K562 (cell line): ENCODE measurements around the gene SELENOM. TPM values are rescaled to one million over a fixed set of nuclear protein-coding genes. Genes with fewer than 3 reads are reported as not detected.

Experiments
- CBX1 ChIP-seq: sonication (generic); IDR thresholded peaks from 2 replicates; pipeline ENCODE4 v1.6.1; 2016; ENCODE audit warnings: antibody characterized with exemption, low read depth, mild to moderate bottlenecking
- CCAR2 ChIP-seq: fragments of 200-400 bp; formaldehyde crosslinking; IDR thresholded peaks from 2 replicates; pipeline ENCODE4 v1.6.1; 2017; ENCODE audit warnings: mild to moderate bottlenecking, low read depth, low read length
- GTF2E2 ChIP-seq: fragments of 200-800 bp; sonication (Bioruptor generic); IDR thresholded peaks from 2 replicates; pipeline ENCODE4 v1.6.1; 2016; ENCODE audit warnings: missing genetic modification characterization, missing compliant biosample characterization
- HSF4 ChIP-seq: fragments of 250-450 bp; sonication (Bioruptor Pico); IDR thresholded peaks from 2 replicates; pipeline ENCODE4 v2.1.2; 2022; ENCODE audit warnings: mild to moderate bottlenecking, moderate library complexity, borderline replicate concordance
- IRF1 ChIP-seq: sonication (generic); formaldehyde crosslinking; IDR thresholded peaks from 2 replicates; pipeline ENCODE4 v1.8.0; 2022; ENCODE audit warnings: missing genetic modification reagents, mild to moderate bottlenecking, borderline replicate concordance
- IRF9 ChIP-seq: fragments of 450-650 bp; IDR thresholded peaks from 2 replicates; pipeline ENCODE4 v1.6.1; 2016; ENCODE audit warnings: missing biosample characterization, missing genetic modification characterization
- MXD1 ChIP-seq: fragments of 250-450 bp; sonication (Bioruptor Pico); IDR thresholded peaks from 2 replicates; pipeline ENCODE4 v1.8.0; 2021; ENCODE audit warnings: borderline replicate concordance, mild to moderate bottlenecking, moderate library complexity; ENCODE audit not compliant: poor library complexity, severe bottlenecking
- MXI1 ChIP-seq: IDR thresholded peaks from 2 replicates; pipeline ENCODE4 v1.6.1; 2011; ENCODE audit warnings: low read depth, mild to moderate bottlenecking, improper control_type of control experiment, low read length
- POLR2G ChIP-seq: fragments of 200-400 bp; formaldehyde crosslinking; IDR thresholded peaks from 2 replicates; pipeline ENCODE4 v1.6.1; 2017; ENCODE audit warnings: low read depth, mild to moderate bottlenecking, antibody characterized with exemption, low read length, moderate library complexity
- SAP30 ChIP-seq: fragments of 200-600 bp; sonication (generic); IDR thresholded peaks from 2 replicates; pipeline ENCODE4 v1.6.1; 2012; ENCODE audit warnings: borderline replicate concordance, low read depth, mild to moderate bottlenecking, moderate library complexity, low read length, control low read depth, inconsistent platforms; ENCODE audit not compliant: insufficient read depth, poor library complexity, severe bottlenecking
- SETDB1 ChIP-seq: IDR thresholded peaks from one replicate; pipeline ENCODE4 v1.6.1; 2012; ENCODE audit warnings: low read length, control low read depth, inconsistent platforms
- SP2 ChIP-seq: IDR thresholded peaks from 2 replicates; pipeline ENCODE4 v1.6.1; 2011; ENCODE audit warnings: mild to moderate bottlenecking, low read depth, low read length, moderate library complexity; ENCODE audit not compliant: poor library complexity, severe bottlenecking; ENCODE audit errors: extremely low read depth
- STAT5B ChIP-seq: fragments of 250-450 bp; sonication (Bioruptor Pico); IDR thresholded peaks from 2 replicates; pipeline ENCODE4 v1.8.0; 2021; ENCODE audit warnings: mild to moderate bottlenecking, inconsistent platforms
- TAF1 ChIP-seq: IDR thresholded peaks from 2 replicates; pipeline ENCODE4 v1.6.1; 2011; ENCODE audit warnings: mild to moderate bottlenecking, low read length, moderate library complexity; ENCODE audit not compliant: insufficient read depth, control insufficient read depth, severe bottlenecking; ENCODE audit errors: extremely low read depth
- TAF9B ChIP-seq: fragments of 450-650 bp; IDR thresholded peaks from 2 replicates; pipeline ENCODE4 v1.6.1; 2018; ENCODE audit warnings: mild to moderate bottlenecking; ENCODE audit not compliant: partially characterized antibody
- TSC22D4 ChIP-seq: fragments of 450-650 bp; IDR thresholded peaks from 2 replicates; pipeline ENCODE4 v1.6.1; 2016; ENCODE audit warnings: missing genetic modification characterization, missing biosample characterization, control low read depth
- ZBTB7A ChIP-seq: IDR thresholded peaks from 2 replicates; pipeline ENCODE4 v1.6.1; 2011; ENCODE audit warnings: low read depth, mild to moderate bottlenecking, low read length, moderate library complexity, borderline replicate concordance; ENCODE audit not compliant: control insufficient read depth
- ZFX ChIP-seq: sonication (generic); formaldehyde crosslinking; IDR thresholded peaks from 2 replicates; pipeline ENCODE4 v1.8.0; 2022; ENCODE audit warnings: mild to moderate bottlenecking, missing genetic modification reagents, moderate library complexity
- ZNF316 ChIP-seq: fragments of 450-650 bp; IDR thresholded peaks from 2 replicates; pipeline ENCODE4 v1.6.1; 2016
- ZNF586 ChIP-seq: fragments of 450-650 bp; formaldehyde crosslinking; conservative IDR thresholded peaks from 2 replicates; pipeline ENCODE4 v1.4.0; 2020; ENCODE audit warnings: mild to moderate bottlenecking, moderate library complexity
- polyA plus RNA-seq, 8 experiments: library from polyadenylated mRNA; depleted of rRNA in 4 of 8; stranded (reverse) in 5 of 8; unstranded in 3 of 8; fragments of >200 nt; fragmentation: Nextera tagmentation in 2 of 8; fragmentation: Illumina TruSeq in 1 of 8; extraction: Ambion mirVana in 2 of 8; extraction: Trizol in 1 of 8; gene quantifications; 2 replicates each; pipeline versions ENCODE4 v1.2.1 to v1.2.3, GENCODE V29; 2011 to 2014; ENCODE audit warnings: inconsistent platforms in 1 of 8, missing spikeins in 1 of 8
- total RNA-seq, 7 experiments: library from RNA; depleted of rRNA in 6 of 7; stranded (reverse); fragments of >200 nt in 6 of 7; fragmentation: Illumina TruSeq in 2 of 7; extraction: Trizol in 2 of 7; gene quantifications; 2 replicates each; pipeline versions ENCODE4 v1.2.1 to v1.2.3, GENCODE V29; 2011 to 2021; ENCODE audit warnings: low replicate concordance in 1 of 7
- TF ChIP-seq, protein P1 (sequence below): sonication (generic); IDR thresholded peaks from 2 replicates; pipeline ENCODE4 v1.6.1; 2016
- TF ChIP-seq, protein P2 (sequence below), 2 experiments: IDR thresholded peaks; 2 replicates each; pipeline ENCODE4 v1.6.1; 2011; ENCODE audit warnings: borderline replicate concordance in 1 of 2, control low read depth in 1 of 2, low read depth in 1 of 2, low read length in 1 of 2, mild to moderate bottlenecking in 1 of 2, mixed read lengths in 1 of 2, moderate library complexity in 1 of 2; ENCODE audit not compliant: insufficient read depth in 1 of 2, insufficient read length in 1 of 2, poor library complexity in 1 of 2, severe bottlenecking in 1 of 2; ENCODE audit errors: extremely low read depth in 1 of 2

Gene SELENOM
- total and polyA plus RNA-seq, 9 of the 15 experiments (the other 6 are each of a cell fraction or from before 2014, with no cell fraction given): 1.2 to 10.6 (median 3.7) TPM

GRCh38 chr22:31098632-31099110 lies 8.7 kb downstream of the SELENOM start (continued):
- TF ChIP-seq IRF1 (CRISPR knock-in tag) (no peak), CCAR2 (no peak), SP2 (no peak), ZBTB7A (peak; percentile 22; the same call in 1 of the 2 replicates), ZNF586 (CRISPR knock-in tag) (no peak), HSF4 (CRISPR knock-in tag) (no peak), MXI1 (no peak), TAF9B (no peak), ZFX (CRISPR knock-in tag) (no peak), SAP30 (no peak), TSC22D4 (tag) (no peak), IRF9 (tag) (no peak), SETDB1 (no peak), GTF2E2 (tag) (no peak), STAT5B (CRISPR knock-in tag) (no peak), CBX1 (no peak), POLR2G (peak; percentile 43; the same call in 1 of the 2 replicates), ZNF316 (no peak), TAF1 (no peak), MXD1 (no peak)
- TF ChIP-seq, protein P1, sequence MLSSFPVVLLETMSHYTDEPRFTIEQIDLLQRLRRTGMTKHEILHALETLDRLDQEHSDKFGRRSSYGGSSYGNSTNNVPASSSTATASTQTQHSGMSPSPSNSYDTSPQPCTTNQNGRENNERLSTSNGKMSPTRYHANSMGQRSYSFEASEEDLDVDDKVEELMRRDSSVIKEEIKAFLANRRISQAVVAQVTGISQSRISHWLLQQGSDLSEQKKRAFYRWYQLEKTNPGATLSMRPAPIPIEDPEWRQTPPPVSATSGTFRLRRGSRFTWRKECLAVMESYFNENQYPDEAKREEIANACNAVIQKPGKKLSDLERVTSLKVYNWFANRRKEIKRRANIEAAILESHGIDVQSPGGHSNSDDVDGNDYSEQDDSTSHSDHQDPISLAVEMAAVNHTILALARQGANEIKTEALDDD: no peak
- TF ChIP-seq, protein P2, sequence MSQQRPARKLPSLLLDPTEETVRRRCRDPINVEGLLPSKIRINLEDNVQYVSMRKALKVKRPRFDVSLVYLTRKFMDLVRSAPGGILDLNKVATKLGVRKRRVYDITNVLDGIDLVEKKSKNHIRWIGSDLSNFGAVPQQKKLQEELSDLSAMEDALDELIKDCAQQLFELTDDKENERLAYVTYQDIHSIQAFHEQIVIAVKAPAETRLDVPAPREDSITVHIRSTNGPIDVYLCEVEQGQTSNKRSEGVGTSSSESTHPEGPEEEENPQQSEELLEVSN (IDR thresholded peaks at IDR 0.05; ENCODE audit: borderline replicate concordance in 1 of 2, extremely low read depth in 1 of 2, insufficient read depth in 1 of 2, insufficient read length in 1 of 2, low read depth in 1 of 2, low read length in 1 of 2, poor library complexity in 1 of 2, severe bottlenecking in 1 of 2): peak in 1 of 2 experiments; percentile 67
